HG02973 (cell line): Measurements from ENCODE around the gene LIPC.

Experiments used
- ATAC-seq: cut with Tn5 transposase; IDR thresholded peaks from one replicate; pipeline ENCODE4 v1.9.1; 2021; ENCODE audit warnings: moderate library complexity; ENCODE audit not compliant: unreplicated experiment

Gene LIPC

DNA sequence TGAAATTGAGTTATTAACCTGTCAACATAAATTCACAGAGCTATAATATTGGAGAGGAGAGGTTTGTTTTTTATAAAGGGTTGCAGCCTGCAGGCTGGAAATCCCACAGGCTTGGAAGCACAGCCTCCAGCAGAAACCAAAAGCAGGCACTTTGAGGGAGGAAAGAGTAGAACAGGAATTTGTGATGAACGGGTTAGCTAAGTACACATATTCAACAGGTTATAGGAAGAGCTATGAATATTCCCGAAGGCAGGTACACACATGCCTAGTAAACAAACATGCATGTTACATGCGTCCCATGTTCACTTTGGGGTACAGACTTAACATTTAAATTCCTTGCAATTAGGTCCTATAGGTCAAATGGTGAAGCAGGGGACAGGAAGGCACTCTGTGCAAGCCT lies 25.9 kb upstream of the LIPC start:
- no peak for ATAC-seq

DNA sequence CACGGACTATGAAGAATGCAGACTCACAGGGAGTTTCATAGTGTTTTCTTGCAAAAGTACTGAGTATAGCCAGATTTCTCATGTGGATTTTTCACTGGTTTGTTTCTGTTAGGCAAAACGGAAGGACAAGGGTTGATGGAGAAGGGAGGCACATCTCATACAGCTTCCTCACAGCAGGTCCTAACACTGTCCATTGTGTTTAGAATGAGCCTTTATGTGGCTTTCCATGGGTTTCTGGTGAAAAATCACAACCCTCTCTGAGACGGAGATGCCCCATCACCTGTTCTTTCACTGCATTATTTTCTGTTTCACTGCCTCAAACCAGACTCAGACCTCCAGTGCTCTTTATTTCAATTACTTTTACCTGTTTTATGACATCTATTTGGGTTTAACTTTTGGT lies 25.0 kb upstream of the LIPC start:
- no peak for ATAC-seq

DNA sequence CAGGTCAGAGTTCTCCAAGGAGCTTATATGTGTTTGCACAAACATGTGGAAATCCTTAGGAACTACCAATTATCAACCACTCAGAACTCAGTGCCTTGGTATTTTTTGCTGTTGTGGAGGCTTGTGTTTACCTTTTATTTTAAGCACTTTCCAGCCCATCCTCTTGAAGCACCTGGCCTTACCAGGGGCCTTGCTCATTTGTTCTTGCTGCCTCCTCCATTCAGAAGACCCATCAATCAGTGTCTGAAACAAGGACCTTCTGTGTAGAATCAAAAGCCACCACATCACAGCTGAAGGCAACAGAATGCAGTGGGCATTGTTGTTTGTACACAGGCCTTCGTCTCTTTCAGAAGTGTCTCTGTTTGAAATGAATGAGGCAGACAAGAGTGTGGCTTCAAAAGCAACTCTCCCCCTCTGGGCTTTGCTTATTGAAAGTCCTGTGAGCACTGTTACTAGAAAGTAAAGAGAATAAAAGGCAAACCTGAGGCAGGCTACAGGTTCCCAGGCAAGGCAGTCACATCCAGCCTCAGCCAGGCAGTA lies 24.5 kb upstream of the LIPC start:
- ATAC-seq, result no peak

DNA sequence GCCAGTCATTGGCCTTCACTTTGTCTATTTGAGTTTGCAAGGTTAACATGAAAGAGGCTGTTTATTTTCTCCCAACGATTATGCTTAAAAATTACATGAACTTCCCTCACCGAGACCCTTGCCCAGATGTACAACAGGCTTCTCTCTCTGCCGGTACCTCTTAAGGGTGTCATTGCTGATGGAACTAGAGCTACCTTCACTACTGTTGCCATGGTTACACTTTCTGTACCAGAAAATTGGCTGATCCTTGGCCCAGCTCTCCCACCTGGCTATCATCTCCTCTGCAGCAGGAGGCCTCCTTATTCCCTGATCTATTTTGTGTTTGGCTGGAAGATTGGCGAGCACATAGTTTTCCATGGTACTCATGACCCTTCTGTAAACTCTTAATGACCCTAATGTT lies 24.0 kb upstream of the LIPC start:
- ATAC-seq, result no peak

DNA sequence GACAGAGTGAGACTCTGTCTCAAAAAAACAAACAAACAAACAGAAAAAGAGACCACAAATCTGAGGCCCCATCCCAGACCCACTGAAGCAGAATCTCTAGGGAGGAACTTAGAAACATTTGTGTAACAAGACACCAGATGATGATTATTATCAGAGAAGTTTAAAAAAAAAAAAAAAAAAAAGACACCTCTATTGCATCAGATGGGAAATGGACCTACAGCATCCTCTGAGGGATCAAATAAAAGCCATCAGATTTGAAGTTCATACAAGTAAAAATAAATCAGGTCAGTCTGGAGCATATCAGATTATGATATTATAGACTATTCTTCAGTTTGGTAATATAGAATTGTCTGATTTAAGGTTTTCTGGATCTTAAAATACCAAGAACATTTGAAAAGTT lies 21.9 kb upstream of the LIPC start:
- no peak for ATAC-seq

DNA sequence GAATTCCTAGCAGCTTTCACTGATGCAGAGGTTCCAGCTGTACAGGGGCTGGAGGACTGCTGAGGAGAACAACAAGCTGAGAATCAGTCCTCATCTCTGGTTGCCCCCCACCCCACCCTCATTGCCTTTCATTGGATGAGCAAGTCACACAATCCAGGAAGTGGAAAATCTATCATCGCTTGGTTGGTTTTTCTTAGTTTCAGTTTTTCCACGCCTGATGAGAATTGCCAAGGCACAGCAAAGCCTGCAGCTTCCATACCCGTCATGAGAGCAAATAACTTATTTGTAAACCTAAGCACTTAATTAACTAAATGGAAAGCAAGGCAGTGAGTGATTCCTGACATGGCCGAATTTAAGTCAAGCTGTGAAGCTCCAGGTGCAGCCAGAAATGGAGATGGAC lies 21.4 kb upstream of the LIPC start:
- no peak for ATAC-seq

DNA sequence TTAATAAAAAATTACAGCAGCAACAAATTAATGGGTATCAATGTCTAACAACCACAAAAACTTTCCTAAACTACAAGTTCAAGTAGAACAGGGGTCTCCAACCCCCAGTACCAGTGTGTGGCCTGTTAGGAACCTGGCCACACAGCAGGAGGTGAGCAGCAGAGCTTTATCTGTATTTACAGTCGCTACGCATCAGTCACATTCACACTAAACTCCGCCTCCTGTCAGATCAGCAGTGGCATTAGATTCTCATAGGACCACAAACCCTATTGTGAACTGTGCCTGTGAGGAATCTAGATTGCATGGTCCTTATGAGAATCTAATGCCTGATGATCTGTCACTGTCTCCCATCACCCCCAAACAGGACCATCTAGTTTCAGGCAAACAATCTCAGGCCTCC lies 18.5 kb upstream of the LIPC start:
- ATAC-seq, result no peak

DNA sequence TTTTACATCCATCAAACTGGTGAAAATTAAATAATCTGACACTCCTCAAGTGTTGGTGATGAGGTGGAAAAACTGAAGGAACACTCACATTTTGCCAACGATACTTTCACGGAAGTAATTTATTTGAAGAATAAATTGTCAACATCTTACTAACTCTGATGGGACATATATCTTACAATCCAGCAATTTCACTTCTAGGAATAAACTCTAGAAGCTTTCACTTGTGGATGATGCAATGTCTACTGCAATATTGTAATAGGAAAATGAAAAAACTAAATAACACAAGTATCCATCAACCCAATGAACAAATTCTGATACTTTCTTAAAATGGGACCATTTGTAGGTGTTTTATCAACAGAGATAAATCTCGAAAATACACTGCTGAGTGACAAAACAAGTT lies 16.2 kb upstream of the LIPC start:
- no peak for ATAC-seq

DNA sequence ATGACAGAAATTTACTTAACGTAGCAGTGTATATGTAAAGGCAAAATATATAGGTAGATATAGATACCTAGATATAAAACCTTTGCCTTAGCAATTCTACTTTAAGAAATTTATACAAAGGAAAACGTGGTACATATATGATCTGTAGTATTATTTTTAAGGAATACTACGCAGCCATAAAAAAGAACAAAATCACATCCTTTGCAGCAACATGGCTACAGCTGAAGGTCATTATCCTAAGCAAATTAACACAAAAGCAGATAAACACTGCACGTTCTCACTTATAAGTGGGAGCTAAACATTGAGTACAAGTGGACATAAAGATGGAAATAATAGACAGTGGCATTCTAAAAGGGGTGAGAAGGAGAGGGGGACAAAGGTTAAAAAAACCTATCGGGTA lies 14.8 kb upstream of the LIPC start:
- no peak for ATAC-seq

DNA sequence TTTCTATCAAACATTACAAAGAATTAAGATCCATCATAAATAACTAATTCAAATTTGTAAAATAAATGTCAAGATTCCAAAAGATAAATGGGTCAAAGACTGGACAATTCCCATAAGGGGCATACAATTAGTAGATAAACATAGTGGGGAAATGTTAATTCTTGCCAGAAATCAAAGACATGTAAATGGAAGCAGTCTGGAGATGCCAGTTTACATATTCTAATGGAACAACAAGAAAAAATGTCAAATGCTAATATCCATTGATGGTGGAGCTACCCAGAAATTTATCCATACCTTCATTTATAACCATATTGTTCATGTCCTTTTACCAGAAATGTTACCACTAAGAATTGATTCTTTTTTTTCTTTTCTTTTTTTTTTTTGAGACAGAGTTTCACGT lies 13.7 kb upstream of the LIPC start:
- ATAC-seq, result no peak

DNA sequence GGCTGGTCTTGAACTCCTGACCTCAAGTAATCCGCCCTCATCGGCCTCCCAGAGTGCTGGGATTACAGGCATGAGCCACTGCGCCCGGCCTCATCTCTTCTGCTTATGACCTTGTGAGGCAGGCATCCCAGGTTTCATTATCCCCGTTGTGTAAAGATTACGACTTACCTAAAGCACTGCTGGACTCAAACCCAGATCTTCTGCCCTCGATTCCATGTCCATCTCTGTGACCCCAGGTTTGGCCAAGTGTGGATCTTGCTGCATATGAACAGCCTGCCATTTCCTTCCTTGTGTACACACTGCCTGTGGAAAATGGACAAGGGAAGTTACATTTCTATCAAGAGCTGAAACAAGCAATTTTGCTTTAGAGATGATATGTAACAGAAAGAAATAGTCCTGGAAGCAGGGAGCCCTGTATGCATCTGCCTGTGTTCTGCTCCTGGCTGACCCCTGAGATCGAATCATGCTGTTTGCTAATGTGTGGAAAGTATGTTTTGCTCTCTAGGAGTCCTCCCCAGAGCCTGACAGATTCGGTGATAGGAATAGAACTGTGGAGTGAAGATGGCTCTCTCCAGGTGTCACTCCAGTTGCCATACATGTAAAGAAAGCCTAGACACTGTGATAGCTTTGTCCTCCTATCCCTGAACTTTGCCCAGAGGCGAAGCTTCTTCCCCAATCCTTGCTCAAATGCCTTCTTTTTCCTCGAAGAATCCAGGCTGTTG lies 11.8 kb upstream of the LIPC start:
- no peak for ATAC-seq

DNA sequence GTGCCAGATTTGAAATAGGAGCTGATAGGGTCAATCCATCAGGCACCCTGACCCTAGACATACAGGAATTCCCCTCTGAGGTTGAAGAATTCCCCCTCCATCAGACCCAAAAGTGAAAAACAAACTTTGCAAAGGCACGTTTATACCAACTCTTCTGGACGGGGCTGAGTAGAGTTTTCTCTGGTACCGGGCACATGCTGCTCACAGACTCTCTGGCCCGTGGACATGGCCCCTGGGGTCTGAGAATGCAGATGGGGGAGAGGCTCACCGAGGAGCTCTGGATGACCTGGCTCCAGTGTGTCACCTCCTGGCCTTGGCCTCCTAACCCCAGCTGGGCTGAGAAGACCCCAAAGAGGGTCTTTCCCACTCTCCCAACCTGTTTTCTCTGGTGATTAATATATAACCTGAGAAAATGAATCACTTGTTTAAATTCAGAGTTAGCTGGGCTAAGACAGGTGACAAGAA lies 11.2 kb upstream of the LIPC start:
- no peak for ATAC-seq

DNA sequence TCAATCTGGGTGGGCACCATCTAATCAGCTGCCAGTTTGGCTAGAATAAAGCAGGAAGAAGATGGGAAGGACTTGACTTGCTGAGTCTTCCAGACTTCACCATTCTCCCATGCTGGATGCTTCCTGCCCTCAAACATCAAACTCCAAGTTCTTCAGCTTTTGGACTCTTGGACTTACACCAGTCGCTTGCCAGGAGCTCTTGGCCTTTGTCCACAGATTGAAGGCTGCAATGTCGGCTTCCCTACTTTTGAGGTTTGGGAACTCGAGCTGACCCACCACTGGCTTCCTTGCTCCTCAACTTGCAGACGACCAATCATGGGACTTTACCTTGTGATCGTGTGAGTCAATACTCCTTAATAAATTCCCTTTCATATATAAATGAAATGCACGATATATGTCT lies 8.6 kb upstream of the LIPC start:
- ATAC-seq, result no peak

DNA sequence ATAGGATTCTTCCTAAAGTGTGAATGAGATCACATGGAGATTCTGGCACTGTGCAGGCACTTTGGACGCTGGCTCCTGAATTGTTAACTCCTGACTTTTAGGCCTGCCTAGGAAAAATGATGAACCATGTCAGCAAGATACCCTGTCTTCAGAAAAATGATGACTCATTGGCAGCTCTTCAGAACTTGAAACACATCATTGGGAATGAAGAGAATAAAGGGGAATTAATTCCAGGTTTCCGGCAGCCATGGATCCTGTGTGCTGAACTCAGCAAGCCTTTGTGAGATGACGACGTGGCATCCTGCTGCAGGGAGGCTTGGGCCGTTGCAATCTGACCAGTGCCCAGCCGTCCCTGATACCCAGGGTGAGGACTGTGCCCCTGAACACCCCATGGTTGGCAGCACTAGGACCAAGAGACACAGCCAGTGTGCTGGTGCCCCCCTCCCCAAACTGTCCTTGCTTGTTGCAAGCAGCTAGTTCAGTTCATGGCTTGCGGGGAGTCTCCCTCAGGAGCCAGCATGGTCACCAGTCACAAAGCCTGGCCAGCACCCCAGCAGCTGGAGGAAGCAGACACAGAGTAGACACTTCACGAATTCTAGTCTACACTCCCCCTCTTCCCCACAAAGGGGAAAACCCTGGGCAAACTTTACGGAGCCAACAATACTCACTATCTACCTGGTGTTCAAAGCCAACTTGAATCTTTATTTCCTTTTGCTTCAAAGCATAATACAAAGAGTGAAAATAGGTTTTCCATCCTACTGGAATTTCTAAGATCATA lies 7.8 kb upstream of the LIPC start:
- ATAC-seq, result no peak

DNA sequence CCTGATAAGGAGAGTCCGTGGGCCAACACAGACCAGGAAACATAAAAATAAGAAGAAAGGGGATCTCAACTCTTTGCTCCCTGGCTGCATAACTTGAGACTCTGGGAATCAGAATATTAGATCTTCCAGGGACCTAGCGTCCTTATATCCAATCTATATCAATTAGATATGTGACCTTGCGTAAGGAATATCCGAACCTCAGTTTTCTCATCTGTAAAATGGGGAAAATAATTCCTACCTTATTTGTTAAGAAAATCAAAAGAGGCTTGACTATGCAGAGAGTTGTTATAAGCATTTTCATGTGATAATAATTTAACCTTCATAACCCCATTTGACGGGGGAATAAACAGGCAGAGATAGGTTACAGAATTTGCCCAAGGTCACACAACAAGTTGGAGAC lies 7.1 kb upstream of the LIPC start:
- no peak for ATAC-seq

DNA sequence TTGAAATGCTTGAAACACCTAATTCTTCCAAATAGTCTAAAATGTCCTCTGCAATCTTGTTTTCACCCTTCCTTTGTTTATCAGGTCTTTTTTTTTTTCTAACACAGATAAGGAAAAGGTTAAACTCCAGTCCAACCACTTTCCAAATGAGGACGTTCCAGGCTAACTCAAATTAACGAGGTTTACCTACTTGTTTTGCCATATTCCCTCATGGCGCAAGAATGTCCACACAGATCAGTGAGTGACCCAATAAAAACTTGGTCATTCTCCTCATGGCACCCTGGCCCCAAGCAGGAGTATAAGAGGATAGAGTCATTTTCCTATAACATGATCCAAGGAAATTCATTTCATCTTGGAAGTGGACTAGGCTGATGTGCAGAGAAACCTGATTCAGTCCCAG lies 6.6 kb upstream of the LIPC start:
- ATAC-seq, result no peak

DNA sequence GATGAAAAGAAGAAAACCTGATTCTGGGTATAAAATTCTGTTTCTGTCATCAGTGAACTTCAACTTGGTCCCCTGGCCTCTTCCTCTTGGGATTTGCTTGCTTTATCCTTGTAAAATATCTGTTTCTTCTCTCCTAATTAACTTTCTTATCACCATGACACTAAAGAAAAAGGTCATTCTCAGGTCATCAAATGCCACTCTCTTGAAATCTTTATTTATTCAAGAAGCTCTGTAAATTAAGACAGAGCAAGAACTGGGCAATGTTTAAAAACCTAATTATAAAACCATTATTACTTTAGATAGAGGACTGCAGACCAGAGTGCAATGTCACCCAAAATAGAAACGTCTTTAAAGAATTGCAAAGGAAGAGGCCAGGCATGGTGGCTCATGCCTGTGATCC lies 6.0 kb upstream of the LIPC start:
- no peak for ATAC-seq

DNA sequence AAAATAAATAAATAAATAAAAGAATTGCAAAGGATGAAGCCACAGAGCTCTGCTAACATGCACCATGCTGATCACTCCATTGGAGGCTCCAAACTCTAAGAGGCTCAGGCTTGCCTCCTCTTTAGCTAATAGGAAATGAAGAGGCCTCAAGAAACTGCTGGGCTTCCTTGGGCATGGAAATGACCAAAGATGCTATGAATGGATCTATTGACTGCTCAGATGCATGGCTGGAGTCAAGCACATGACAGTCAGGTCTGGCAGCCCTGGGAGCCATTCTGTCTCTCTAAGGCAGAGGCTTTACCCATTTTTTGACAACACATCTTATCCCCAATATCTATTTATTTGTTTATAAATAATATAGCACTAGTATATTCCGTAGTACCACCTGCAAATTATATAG lies 5.3 kb upstream of the LIPC start:
- ATAC-seq, result no peak

DNA sequence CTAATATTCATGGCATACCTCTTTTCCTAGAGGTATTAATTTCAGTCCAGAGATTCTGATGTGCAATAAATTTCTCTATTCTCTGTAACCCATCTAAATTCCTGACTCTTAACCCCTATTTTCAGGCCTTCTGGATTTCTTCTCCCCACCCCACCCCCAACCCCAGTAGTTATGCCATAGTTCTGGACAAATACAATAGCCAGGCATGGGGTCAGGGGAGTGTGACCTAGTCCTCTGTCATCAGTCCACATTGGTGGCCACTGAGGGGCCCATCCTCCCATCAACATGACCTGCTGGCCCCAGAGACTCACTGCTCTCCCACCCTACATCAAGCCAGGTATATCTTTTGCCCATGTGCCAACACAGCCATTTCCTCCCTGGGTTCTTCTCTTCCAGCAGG lies 3.8 kb upstream of the LIPC start:
- no peak for ATAC-seq

DNA sequence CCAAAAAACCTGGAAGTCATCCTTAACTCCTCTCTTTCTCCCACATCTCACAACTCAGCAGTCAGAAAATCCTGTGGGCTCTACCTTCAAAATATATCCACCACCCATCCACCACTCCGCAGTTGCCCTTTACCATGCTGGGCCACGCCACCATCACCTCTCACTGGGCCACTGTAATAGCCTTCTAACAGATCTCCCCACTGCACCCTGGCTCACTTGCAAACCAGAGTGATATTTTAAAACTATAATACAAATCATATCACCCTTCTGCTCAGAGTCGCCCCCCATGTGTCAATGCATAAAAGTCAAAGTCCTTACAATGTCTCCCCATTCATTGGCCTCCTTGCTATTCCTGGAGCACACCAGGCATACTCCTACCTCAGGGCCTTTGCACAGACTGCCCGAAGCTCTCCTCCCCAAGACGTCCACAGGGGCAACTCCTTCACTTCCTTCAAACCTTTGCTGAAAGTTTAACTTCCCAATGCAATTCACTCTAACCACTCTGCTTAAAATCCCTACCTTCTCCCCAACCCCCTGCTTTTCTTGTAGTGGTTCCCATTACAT lies 1.5 kb upstream of the LIPC start:
- ATAC-seq, result no peak

DNA sequence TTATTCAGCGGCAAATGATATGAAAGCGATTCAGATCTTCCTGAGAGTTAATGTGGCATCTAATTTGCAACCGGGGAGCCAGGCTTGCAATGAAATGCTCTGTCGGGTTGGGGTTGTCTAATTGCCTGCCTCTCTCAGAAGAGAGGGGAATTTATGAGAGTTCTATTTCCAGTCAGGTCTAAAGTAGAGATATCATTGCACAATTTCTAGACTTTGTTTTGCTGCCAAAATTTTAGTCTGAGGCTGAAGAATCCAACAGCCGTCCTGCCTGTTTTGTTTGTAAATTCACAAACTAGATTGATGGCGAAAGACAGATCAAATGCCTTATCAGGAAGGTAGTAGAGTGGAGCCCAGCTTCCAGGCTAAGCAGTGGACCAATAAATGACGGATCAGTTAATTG lies 610 bp downstream of the LIPC start:
- no peak for ATAC-seq
